Retina (tissue), 1 donor: Measurements from ENCODE around the gene THSD4.

ENCODE experiments used
- DNase-seq: peaks from one replicate; pipeline ENCODE4 v3.0.0-alpha.2; 2016

Gene THSD4

DNA sequence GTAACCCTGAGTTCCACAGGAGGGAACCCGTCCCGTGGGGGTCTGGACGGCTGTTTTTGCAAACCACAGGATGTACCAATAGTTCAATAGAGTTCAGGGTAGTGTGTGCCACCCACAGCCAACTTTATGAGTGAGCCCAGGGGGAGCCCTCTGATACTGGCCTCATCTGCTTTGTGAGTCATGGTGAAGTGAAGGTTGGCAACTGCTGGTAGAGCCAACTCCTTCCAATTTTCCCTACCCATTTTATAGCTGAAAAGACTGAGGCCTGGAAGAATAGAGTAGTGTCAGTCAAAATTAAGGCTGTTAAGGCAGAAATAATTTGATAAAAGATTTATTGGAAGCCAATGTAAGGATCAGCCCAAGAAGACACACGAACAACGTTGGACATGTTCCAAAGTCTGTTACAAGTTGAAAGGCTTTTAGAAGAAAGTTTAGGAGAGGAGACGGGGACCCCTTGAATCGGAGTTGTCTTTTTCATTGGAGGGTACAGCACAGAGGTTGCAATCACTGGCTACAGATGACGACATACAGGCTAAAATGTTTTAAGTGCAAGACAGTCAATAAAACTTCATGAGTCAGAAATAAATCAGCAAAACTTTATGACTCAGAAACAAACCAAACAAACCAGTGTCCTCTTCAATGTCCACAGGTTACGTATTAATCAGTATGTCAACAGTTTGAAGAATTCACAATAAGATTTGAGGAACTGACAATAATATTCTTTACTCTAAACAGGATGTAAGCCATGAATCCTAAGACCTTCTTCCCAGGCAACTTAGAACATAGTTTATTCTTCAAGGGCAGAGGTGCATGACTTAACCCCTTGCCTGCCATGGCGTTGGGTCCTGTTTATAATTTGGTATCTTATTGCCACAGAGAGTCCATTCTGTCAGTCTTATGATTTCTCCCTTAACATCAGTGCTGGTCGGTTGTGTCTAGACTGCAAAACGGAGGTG lies 632.1 kb downstream of the THSD4 start:
- no peak for DNase-seq

DNA sequence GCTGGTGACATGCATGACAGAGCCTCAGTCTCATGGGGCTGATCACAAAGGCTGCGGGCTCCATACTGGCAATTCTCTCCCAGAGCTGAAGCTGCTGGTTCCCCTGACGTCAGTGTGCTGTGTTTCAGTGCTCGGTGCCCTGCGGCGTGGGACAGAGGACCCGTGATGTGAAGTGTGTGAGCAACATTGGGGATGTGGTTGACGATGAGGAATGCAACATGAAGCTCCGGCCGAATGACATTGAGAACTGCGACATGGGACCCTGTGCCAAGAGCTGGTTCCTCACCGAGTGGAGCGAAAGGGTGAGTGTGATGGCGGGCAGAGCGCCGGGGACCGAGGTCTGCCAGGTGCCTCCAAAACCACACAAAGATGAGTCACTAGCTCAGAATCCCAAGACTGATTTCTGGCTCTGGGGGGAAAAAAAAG lies 633.0 kb downstream of the THSD4 start:
- DNase-seq, result no peak

DNA sequence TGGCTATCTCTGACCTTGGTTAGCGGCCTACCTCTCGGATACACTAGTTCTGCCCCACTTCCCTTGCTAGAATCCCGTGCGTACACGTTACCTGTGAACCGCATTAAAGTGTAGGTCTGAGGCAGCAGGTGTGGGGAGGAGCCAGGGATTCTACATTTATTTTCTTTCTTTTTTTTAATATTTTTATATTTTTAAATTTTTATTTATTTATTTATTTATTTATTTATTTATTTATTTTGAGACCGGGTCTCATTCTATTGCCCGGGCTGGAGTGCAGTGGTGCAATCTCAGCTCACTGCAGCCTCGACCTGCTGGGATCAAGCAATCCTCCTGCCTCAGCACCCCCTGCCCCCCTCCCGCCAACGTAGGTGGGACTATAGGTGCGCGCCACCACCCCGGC lies 634.2 kb downstream of the THSD4 start:
- no peak for DNase-seq

DNA sequence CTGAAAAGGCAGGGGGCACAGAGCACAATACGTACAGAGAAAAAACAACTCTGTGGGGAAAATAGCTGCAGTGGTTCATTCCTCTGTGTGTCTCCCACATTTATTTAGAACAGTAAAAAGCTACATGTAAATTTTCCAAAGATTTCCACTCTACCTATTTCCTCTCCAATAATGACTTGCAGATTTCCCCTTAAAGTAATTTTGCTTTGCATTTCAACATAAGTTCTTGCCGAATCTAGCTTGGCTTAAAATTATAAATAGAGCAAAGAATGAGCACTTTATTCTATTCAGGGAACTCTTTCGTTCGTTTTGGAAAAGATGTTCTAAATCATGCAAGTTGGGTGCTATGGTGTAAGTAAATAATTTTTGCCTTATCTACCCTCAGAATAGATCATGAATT lies 636.9 kb downstream of the THSD4 start:
- DNase-seq, result no peak

DNA sequence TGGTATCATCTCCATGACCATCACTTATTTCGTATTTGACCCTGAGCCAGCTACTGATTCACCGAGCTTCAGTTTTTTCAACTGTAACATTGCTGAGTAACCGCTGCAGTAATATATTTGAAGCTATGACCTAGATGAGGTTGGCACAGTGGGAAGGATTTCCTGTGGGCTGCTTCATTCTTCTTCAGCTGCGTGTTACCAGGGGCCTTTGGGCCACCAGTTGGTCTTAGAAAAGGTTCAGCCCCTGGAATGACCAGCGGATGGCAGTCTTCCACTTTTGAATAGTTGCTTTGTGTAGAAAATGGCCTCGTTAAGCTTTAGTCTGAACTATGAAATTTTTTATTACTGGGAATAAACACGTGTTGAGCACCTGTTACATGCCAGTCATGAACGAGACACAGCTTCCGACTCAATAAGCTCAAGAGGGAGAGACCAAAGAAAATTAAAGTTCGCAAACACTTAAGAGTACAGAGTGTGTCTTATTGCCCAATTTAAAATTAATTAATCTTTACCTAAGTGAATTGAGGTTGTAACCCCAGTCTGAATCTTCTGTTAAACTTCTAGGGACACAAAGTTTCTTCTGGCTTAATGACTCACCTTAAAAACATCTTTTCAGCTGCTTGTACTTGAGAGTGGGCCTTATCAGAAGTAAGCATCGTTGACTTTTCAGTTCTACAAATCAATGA lies 637.5 kb downstream of the THSD4 start:
- no peak for DNase-seq

DNA sequence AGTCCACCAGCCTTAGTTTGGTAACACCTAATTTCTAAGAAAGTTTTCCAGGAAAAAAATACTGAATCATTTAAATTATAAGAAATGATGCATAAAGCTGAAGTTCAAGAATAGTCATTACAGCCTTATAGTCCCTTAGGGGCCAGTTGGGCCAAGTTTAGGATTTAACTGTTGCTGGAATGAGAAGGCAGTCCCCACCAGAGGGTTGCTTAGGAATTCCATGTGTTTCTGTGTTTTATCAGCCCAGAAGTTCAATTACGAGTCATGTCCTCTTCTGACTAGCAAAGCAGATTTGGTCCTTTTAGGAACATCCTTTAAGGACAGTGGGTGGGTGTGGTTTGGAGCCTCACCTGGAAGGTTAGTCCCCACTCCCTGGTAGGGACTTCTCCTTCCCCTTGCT lies 638.1 kb downstream of the THSD4 start:
- no peak for DNase-seq

DNA sequence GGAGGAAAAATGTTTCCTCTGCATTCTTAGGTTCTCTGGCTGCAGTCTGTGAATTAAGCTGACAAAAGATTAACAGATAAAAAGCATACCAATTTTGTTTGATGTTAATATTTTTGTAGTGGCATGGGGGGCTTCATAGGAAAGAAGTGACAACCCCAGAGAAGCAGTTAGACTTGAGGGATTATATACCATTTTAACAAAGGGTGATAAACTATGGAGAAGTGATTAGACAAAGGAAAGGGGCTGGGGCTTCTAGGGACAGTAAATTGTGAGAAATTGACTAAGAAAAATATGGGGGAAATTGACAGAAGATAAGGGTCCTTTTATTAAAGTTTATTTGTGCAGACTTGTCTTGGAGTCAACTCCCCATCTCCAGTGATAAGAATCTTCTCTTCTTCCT lies 639.4 kb downstream of the THSD4 start:
- DNase-seq, result no peak

DNA sequence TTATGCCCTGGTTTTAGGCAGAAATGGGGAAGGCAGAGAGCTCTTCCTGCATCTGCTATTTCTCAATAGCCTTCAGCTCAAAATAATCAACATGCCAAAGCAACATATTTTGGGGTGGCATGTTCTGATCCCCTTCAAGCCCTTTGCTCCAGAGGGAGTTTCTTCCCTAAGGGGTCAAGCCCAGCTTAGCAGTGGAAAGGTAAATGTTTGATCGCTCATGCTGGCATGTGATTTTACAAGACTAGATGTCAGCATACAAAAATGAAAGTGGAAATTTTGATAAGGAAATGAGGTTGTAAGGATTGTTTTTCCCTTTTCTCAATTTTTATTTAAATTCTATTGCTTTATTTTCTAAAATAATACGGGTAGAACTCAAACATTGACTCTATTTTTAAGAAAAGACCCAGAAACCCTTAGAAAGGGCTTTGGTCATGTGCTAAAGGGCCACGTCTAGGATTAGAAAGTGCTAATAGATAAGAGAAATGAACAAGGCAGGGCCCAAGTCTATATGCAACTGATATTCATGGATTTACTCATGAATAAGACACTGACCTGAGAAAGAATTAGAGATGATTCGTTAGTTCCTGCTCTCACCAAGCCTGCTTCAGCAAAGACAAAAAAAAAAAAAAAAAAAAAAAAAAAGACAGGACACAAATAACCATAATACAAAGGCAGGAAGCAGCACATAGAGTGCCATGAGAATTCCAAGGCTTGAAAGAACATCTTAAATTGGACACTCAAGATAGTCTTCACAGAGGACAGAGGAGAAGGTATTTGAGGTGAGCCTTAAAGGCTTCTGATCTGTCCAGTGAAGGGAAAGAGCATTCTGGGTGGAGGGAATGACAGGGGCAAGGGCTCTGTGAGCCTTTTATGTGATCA lies 640.1 kb downstream of the THSD4 start:
- DNase-seq, result no peak

DNA sequence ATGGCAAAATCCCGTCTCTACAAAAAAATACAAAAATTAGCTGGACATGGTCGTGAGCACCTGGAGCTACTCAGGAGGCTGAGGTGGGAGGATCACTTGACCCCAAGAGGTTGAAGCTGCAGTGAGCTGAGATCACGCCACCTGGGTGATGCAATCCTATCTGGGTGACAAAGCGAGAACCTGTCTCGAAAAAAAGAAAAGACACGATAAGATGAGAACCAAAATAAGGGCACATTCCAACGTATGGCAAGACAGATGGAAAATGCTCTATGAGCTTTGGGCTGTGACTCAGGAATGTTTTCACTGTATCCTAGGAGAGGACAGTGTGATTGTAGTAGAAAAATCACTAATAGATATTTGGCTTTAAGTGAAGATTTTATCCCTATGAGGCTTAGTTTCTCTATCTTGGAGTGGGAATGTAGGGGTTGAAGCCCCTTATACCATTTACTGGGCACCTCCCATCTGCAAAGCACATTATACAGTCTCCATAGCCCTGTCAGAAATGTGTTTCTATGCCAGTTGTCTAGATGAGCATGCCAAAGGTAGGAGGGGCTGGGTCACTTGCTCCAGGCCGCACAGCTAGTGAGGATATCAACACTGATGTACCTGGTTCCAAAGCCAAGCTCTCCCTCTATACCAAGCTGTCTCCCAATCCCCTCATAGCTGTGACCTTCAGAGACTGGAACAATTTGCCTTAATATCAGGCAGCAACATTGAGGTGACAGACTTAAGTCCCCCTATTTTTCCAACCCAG lies 641.5 kb downstream of the THSD4 start:
- no peak for DNase-seq

DNA sequence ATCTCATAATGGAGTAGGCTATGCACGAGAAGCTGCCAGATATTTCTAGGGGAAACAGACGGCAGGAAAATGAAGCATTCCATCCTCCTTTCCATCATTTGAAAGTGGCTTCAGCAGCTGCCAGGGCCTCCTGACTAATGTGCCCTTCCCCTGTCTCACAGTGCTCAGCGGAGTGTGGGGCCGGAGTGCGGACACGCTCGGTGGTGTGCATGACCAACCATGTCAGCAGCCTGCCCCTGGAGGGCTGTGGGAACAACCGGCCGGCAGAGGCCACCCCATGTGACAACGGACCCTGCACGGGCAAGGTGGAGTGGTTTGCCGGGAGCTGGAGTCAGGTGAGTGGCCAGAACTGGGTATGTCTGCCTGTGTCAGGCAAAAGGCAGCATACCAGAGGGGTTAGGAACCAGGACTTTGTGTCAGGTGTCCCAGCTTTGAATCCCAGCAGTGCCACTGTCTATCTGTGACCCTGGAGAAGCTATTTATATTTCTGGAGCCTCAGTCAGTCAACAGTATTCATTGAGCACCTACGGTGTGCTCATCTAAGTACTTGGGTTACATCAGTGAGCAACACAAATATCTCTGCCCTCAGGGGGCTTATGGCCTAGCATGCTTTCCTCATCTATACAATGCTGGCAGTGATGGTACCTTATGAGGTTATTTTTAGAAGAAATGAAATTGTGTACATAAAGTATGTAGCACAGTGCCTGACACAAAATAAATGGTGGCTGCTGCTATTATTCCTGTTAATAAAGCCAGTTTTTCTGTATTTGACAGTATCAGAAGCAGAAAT lies 642.7 kb downstream of the THSD4 start:
- DNase-seq, result no peak

DNA sequence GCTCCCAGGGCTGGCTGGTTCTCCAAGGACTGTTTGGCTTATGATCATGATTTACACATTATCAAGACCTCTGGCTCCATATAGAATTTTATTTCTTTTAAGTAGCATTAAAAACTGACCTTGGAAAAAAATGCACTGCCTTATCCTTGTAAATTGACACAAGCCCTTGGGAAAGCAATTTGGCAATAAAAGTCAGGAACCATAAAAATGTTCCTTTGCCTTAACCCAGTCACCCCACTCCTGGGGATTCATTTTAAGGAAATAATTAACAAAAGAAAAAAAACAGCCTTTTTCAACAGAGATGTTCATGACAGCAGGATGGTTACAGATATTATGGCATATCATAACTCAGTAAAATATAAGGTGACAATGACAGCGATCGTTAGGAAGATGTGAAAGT lies 643.4 kb downstream of the THSD4 start:
- no peak for DNase-seq

DNA sequence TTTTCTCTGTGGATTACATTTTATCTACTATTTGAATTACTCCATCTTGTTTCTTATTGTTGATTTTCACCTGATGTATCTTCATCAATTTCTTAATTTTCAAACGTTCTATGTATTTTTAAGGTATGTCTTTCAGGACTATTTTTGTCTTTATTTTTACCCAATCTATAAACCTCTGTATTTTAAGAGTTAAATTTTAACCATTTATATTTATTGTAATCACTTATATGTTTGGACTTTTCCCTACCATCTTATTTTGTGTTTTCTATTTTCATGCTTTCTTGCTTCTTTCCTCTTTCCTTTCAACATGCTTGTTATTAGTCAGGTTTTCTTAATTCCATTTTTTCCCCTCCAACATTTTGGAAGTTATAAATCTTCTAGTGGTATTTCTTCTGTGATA lies 645.6 kb downstream of the THSD4 start:
- DNase-seq, result no peak

DNA sequence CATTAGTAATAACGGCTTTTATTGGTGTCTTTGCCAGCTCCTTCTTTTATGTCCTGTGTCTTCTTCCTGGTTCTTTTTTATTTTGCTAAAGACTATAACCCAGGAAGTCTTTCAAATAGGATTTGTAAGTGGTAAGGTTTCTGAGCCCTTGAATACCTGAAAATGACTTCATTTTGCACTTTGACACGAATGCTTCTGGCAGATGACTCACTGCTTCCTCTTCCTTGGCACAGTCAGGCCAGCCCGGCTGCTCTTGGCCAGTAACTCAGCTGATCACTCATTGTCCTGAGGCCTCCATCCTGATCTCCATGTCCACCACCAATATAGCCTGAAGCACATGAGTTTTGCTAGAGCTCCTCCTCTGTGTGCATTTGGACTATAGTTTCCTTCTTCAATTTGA lies 646.4 kb downstream of the THSD4 start:
- no peak for DNase-seq

DNA sequence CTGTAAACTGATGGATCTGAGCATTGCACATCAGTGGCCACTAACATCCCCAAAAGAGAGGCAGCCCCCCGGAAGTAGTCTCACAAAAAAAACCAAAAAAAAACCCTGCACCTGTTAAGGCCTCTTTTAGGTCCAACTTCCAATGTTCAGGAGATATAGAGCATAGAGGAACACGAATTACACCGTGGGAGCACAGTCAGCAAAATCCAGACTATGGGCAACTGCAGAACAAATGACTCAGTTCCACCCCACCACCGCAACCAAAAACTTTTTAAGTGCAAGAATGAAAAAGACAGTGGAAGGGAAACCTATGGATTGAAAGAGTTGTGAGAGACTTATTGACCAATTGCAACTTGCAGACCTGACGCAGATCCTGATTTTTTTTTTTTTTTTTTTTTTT lies 652.9 kb downstream of the THSD4 start:
- DNase-seq, result no peak

DNA sequence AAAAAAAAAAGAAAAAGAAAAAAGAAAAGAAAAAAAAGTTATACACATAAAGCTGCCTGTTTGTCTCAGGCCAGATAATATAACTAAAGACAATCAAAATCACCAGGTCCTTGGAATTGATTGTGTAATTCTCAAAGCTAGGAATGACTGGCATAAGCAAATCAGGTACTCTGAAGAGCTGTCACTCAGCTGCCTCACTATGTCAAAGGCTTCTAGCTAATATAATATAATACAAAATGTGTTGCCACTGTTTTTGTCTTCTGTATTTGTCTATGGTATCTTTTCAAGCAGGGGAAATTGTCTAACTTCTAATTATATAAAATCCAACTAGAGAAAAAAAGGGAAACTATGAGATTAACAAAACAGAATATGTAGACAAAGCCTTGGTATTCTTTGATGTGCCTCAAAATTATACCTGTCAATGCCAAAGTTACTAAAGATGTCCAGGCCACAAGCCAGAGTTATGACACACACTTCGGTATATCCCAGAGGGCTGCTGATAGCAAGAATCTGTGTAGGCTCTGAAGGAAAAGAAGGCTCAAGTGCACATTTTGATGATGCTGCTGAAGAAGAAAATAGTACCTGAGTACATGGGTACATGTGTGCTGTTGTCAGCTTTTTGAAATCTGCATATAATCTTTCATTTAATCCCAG lies 658.1 kb downstream of the THSD4 start:
- no peak for DNase-seq

DNA sequence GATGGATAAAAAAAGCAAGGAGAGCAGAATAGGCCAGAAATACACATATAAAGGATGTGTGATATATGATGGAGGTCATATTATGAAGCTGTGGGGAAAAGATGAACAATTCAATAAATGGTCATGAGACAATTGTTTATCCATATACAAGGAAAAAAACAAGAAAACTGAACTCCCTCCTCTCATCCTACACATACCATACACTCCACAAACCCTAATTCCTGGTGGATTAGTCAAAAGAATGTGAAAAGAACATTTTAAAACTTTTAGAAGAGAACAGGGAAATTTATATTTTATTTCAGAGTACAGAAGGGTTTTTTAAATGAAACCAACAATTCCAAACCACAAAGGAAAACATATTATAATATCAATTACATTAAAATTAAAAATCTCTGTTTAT lies 660.6 kb downstream of the THSD4 start:
- DNase-seq, result no peak

DNA sequence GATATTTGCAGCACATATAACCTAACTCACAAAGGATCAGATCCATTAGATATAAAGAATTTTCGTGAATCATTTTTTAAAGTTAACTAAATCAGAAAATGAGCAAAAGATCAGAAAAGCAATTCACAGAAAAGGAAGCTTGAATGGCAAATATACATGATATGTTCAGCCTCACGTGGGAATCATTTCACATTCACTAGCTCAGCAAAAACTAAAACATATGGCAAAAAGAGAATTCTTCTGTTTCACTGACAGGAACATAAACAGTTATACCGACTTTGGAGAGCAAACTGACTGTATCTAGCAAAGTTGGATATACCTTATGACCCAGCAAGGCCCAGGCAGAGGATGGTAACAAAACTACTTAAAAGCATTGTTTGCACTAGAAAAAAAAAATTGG lies 661.0 kb downstream of the THSD4 start:
- DNase-seq, result no peak

DNA sequence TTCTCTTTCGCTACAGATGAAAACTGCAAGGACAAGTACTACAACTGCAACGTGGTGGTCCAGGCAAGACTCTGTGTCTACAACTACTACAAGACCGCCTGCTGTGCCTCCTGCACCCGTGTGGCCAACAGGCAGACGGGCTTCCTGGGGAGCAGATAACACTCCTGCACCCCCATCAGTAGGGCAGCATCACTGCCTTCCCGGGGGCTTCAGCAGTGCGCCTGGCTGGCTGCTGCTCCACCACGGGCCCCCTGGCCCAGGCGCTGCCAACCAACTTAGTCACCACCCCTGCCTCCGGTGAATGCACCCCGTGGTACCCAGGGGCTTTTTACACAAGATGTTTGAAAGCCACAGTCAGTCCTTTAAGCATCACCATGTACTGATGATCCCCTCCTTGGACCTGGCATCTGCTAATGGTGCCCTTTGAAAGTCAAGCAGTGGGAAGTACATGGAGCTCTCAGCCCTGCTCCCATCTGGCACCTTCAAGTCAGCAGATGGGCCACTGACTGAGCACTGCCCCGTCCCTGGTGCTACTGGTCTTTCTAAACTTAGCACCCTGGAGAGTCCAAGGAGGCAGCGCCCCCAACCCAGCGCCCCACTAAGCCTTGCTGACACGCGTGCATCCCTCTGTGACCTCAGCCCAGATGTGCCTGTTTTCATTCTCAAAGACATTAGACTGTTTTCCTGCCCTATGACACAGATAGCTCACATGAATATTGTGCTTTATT lies 662.1 kb downstream of the THSD4 start:
- no peak for DNase-seq

DNA sequence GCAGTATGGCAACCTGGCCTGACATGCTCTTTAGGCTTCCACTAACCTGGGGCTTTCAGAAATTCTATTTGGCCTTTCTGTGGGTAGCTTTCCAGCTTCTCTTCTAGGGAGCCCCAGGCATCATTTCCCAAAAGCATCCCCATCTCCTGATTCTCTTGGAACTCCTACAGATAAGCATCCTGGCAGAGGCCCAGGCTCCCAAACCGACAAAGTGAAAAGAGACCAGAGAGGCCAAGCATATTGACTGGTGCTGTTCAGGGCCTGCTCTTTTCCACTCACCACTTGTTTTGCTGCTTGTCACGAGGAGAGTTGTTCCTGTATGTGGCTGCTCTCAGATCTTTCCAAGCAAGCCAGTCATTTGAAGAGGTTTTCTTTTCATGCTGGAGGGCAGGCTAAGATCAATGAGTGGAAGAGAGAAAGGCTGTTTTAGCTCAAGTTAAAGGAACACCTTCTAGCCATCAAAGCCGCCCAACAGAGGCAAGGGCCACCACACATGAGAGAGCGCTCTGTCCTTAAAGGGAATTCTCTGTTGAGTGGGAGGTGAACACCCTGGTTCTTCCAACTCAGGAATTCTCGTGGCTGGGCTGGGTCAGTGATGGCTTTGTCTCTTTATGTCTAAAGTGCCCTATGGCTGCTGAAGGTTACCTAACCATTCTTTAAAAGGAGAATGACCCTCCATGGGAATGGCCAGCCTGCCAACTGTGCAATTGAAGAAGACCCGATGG lies 664.0 kb downstream of the THSD4 start:
- no peak for DNase-seq
